ENCODE data around the gene CLCF1.

CLCF1 gene

DNA sequence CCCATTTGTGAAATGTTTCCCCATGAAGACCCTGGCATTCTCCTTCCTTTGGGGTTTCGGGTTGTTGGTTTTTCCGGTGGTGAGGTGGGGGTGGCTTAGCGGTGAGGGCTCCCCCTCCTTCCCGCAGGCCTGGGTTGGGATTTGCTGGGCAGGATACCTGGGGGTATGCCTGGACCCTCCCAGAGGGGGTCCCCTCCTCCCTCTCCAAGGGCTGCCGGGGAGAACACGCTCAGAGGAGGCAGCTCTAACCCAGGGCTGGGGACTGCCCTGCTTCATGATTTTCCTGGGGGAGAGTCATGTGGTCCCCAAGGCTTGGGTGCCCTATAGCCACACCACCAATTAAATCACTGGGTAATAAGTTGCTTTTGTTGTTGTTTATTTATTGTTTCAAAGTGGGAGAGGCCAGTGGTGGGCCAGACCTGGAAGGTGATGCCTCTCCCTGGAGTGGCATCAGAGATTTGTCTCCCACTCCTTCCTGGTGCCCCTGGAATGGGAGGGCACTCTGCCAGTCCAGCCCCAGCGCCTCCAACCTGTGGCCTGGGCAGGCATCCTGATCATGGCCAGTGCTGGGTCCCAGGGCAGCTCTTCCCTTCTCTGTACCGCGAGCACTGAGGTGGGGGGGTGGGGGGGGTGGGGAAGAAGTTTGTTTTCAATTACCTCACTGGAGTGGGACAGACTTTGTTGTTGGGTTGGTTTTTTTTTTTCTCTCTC is 1.3 kb upstream of the CLCF1 start:
- DNase-seq (ENCODE audit: low spot score) = no peak

DNA sequence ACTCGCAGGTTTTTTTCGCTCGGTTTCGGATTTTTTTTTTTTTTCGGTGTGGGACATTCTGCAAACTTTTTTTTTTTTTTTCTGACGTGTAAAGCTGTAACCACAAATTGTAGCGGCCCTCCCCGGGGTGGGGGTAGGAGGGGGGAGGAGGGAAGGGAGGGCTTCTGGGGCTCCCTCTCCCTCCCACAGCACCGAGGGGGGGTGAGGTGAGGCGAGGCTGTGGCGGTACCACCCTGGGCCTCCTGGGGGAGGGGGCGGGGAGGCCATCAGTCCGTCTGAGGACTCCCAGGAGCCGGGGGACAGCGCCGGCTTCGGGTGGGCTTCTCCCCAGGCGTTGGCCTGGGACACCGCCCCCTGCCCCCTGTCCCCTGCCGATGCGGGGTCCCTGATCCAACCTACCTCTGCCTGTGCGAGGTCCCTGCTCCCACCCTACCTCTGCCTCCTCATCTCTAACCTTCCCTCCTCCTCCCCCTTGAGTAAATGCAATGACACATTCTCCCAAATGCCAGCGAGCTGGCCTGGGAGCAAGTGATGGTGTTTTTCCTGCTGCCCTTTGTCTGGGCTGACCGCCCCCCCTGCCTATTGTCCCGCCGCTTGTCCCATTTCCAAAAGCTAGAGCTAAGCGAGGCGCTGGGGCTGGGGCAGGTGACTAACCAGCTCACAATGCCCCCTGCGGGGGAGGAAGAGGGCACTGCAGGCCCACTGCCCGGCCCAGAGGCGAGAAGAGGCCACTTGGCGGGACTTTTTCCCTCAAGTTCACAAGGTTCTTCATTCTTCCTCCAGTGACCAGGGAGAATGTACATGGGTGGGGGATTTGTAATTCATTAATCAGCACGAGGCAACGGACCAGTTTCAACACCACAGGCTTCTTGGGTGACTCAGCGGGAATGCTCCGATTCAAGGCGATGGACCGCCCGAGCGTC is 511 bp upstream of the CLCF1 start:
- peak; percentile 88 for DNase-seq (ENCODE audit: low spot score)

DNA sequence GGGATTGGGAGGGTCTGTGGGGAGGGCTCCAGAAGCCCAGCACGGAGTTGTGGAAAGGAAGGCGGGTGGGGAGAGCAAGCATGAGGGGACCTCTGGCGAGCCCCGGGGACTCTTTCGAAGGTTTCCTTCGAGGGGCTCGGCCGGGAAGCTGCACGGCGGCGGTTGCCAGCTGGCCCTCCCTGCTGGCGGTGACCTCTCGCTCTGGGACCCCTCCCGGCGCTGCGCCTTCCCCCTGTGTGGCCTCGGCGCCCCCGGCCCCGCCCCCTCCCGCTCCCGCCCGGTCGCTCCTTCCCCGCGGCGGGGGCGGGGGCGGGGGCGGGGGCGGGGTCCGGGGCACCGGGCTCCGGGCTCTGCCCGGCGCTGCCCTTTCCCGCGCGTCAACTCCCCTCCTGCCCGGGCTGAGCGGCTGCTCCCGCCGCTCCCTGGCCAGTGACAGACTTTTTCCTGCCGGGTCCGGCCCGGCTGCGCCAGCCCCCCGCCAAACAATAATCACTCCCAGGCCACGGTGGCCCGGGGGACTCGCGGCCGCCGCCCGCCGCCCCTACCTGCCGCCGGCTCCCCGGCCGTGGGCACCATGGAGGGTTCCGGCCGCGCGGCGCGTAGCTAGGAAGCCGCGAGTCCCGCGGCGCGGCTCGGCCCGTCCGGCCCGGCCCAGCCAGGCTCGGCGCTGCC is 941 bp downstream of the CLCF1 start:
- DNase-seq (ENCODE audit: low spot score) = peak; percentile 49

DNA sequence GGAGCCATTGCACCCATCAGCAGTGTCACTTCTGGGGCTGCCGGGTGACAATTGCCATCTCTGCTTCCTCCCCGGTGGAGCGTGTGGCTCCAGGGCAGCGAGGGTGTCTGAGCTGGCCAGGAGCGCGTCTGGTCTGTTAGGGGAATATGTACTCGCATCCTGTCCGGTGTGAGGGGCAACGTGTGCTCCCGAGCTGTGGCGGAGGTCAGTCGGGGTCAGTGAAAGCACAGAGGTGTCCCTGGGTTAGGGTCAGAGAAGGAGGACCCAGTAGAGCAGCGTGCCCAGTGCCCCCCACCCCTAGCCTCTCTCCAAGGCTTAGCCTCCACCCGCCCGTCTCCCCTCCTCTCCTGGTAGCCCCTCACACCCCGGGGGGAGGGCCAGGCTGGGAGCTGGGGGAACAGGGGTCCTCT is 1.5 kb downstream of the CLCF1 start:
- no peak for DNase-seq (ENCODE audit: low spot score)

DNA sequence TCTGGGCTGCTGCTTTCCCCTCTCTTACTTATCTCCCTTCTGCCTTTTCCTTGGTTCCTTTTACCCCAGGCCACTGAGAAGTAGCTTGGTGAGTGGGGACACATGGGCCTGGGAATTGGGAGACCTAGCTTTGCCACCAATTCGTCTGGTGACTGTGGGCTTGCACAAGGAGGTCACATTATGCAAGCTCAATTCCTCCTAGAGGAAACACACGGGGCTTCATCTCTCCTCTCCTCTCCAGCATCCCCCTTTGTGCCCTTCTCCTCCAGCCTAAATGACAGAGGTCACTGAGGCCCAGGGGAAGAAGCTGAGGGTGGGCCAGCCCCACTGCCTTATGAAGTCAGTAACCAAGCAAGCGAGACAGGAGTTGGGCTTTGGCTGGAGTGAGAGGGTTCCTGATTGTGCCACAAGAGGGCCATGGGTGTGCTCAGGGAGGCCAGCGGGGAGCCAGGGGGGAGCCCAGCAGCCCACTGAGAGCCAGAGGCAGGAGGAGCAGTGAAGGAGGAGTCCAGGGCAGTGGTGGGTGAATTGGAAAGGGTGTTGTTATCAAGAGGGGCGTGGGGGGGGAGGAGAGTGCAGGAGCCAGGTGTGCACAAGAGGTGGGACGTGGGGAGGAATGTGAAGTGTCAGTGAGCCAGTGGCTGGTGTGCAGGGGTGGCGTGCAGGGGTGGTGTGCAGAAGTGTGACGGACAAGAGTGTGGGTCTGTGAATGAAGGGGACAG is 2.0 kb downstream of the CLCF1 start:
- peak; percentile 74 for DNase-seq (ENCODE audit: low spot score)

DNA sequence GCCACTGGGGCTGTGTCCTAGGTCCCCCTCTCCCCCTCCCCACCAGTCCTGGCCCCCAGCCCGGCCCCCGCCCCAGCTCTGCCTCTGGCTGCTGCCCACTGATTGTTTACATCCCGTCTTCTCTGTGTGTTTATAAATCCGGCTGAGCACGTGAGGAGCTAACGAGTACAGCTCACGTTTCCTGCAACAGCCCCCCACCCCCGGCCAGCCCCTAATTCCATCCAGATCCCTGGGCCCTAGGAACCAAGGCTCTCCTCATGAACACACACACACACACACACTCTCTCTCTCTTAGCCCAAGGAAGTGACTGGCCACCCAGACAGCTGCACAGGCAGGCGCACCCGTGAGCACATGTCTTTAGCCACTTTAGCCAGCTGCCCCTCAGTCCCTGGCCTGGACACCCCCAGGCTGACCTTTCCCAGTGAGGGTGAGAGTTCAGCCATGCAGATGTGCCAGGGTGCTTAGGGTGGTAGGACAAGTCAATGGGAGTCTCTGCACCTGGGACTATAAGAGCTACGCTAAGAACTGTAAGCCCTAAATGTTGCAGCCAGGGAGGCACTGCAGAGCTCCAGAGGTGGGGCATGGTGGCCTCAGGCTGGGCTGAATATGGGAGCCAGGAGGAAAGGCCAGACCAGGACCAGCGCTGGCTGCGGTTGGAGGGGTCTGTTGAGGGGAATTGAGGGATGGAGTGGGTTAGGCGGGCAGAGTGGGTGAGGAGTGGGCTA is 2.9 kb downstream of the CLCF1 start:
- peak; percentile 64 for DNase-seq (ENCODE audit: low spot score)

DNA sequence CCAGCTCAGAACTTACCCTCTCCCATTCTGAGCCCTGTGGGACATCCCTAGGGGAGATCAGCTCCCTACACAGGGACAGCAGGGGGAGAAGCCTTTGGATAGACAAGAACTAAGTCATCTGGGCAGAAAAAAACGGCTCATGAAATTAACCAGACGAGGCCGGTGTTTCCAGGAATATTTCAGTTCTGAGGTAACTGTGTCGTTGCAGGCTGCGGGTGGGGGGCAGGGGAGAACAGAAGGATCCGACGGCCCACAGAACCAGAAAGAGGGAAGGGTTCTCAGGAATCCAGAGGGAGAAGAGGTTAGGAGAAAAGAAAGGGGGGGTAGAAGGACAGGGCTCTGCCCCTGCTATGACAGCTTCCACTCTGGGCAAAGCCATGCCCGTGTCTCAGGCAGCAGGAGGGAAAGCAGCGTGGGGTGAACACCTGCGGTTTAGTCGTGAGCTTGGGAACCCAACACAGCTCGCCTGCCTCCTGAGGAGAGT is 3.6 kb downstream of the CLCF1 start:
- DNase-seq (ENCODE audit: low spot score) = peak; percentile 44

DNA sequence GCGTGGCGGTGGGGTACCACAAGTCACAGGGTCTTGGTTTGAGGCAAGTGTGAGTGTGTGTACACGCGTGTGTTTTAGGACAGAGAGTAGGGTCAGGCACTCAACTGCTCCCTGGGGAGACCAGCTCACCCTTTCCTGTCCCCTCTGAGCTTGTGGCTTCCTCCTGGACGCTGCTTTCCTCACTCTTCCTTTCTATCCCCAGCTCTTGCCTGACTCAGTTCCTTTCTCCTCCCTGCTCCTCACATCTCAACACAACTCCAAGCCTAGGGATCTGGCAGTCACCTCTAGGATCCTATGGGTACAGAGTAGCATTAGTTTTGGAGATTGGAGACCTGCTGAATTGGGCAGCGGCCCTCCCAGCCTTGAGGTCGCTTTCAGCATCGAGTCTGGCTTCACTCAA is 4.1 kb downstream of the CLCF1 start:
- no peak for DNase-seq (ENCODE audit: low spot score)

DNA sequence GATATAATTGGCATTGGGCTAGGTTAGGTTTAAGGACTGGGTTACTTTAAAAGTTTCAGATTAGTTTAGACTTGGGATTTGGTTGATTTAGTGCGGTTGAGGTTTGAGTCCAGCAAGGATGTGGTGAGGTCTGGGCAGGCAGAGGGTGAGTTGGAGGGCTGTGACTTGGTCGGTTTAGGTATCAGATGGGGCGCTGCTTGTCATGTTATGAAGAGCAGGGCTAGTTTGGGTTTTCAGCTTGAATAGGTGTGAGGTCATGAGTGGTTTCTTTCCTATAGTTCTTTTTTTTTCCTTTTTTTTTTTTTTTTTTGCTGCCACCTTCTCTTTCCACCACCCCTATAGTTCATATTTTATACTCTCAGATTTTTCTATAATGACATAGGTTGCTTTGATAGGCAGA is 4.8 kb downstream of the CLCF1 start:
- DNase-seq (ENCODE audit: low spot score) = no peak

DNA sequence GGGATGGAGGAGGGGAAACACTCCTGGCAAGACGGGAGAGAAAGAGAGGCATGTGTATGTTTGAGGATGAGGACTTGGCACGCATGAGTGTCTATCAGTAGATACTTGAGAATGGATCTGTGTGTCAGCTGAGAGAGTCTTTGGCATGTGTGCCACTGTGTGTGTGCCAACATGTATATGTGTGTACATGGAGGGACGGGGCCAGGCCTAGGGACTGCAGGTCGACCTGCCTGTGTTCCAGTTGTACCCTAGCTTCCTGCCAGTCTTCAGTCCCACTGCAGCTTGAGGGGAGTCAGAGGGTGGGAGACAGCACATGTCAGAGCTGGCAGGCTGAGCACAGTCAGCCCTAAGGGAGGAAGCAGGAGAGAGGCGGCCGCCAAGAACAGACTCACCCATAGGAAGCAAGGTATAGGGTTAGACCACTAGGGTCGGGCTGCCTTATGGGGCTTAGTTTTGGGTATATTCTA is 5.6 kb downstream of the CLCF1 start:
- no peak for DNase-seq (ENCODE audit: low spot score)

DNA sequence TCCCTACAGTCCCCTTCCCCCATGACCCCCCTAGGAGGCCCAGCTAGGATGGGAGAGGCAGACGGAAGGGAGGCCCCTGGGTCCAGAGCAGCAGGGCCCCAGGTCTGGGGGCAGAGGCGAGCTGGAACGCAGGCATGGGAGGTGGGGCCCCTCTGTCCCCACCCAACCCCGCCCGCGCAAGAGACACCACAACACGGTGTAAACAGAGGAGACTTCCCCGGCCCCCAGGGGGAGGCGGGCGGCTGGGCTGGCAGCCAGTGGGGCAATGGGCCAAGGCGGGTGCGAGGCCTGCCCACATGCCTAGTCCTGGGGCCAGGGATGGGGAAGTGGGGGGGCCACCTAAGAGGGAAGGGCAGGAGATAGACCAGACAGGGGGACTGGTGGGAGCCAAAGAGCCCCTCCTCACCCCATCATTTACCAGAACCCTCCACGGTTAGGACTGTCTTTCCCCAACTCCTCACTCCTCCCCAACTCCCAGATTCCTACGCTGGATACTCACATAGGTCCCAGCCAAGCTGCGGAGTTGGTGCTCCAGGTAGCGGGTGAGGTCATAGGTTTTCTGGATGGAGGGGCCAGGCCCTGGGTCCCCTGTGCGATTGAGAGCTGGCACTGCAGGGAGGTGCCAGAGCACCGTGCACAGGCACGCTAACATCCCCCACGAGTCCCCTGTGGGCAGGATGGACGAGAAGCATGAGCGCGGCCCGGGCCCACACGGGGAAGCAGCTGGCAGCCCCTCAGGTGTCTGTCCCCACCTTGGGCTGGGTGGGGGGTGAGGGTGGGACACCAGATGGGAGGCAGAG is 6.2 kb downstream of the CLCF1 start:
- no peak for DNase-seq (ENCODE audit: low spot score)

DNA sequence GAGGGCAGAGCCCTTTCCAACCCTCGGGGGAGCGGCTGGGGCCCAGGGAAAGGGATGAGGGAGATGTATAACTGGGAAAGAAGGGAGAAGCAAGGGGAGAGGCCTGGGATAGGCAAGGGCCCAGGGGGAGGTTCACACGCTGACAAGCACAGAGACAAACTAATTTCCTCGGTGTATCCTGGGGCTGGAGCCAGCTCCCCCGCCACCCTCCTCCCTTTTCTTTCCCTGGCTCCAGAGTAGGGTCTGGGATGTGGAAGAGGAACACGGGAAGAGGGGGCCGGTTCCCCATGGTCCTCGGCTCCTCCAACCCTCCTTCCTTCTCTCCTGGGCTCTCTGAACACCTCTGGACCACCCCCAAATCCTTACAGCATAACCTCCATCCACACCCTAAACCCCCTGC is 6.9 kb downstream of the CLCF1 start:
- no peak for DNase-seq (ENCODE audit: low spot score)

DNA sequence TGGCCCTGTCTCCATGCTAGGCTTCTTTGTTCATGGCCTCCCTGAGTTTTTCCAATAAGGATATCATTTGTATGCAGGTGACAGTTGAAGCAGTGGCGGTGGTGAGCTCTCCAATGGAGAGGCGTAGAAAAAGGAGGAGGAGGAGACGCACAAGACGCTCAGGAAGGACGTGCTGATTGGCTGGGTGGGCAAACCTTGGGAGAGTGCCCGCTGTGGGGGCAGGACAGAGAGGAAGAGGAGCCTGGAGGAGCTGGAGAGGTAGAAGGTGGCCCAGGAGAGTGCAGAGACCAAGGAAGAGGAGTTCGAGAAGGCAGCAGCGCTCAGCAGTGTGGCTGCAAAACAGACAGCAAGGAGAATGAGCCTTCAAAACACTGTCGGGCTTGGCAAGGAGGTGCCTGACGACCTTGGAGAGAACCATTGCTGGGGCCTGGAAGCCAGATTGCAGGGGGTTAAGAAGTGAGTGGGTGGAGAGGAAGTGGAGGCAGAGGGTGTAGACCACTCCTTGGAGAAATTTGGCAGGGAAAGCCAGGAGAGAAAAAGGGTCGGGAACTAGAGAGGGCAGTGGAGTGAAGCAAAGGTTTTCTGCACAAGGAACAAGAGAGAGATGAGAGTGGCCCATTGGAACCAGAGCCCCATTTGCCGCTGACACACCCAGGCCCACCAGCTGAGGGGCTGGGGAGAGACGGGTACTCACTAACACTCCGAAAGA is 7.5 kb downstream of the CLCF1 start:
- DNase-seq (ENCODE audit: low spot score) = no peak

DNA sequence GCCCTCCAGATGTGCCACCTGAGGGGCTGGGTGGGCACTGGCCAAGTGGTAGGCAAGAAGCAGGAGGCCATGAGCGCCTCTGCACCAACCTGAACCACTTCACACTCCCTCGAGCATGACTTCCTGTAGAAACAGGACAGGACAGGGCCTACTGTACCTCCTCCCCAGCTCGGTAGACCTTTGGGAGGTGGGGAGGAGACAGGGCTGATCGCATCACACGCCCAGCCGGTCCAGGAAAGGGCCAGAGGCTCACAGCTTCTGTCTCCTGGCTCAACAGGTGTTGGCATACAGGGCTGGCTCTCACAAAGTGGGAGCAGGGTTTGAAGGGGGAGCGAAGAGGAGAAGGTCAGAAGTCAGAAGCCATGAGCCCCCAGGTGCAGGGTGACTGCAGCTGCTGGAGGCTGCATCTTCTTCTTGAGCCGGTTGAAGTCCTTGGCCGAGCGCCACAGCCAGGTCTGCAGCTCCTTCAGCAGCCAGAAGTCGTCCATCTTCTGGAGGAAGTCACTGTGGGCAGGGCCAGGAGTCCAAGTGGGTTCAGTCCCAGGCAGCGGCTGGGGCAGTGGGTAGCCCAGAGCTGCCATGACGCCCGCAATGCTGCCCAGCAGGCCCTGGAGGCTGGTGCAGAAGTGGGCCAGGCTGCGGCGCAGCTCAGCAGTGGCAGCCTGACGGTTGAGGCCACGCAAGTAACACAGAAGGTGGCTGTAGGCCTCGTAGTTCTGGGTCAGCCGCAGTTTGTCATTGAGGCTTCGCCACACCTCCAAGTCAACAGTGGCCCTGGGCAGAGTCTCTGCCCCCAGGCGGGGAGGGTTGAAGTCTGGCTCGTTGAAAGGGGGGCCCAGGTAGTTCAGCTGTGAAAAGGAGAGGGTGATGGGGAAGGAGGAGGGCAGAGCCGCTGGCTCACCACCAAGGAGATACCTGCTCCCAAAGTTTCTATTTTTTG is 8.3 kb downstream of the CLCF1 start:
- DNase-seq (ENCODE audit: low spot score) = no peak

DNA sequence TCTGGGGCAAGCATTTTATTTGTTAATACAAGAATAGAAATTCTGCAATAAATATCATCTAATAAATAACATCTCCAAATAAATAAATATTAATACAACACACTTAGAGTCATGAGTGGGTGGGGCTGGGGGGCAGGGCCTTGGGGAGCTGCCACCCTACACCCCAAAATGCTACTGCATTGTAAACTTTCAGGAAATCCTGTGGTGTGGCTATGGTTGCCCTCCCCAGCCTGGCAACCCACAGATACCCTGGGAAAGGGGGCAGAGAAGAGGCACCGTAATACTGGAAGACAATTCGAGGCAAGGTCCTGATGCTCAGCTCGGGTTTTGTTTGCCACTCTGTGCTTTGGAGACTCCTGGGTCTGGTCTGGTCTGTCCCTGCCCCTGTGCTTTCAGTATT is 9.2 kb downstream of the CLCF1 start:
- DNase-seq (ENCODE audit: low spot score) = no peak

DNA sequence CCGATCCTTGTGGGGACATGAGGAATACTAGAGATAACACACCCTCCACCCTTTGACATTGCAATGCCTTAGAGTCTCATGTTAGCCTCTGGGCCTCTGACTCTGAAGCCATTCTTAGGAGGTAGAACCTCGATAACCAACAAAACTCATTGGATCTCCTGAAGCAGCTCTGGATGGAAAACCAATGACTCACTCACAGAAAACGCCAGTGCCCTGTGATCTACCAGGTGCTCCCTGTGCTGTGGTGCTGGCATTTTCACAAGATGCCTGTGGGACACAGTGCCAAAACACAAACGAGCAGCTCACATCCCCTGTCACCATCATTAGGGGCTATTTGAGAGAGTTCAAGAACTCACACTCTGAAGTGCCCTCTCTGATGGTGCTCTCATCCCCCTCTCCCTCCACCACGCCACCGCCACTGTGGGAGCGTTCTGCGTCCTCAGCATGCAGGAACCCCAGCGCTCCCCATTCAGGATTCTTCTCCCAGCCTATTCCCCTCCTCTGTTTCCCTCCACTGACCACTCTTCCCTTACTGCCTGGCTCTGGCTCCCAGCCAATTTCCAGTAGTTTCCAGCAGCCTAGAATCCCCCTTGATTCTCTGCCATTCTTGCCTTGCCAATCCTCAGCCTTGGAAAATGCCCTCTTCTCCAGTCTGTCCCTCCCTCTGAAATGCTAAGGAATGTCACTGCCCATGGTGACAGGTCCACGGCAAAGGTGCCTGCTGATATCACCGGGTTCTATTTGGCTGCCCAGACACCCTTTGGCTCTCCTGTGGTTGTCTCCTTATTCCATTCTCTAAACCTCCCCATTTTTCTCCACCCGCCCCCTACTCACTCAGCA is 15.3 kb downstream of the CLCF1 start:
- peak; percentile 49 for DNase-seq (ENCODE audit: low spot score)

DNA sequence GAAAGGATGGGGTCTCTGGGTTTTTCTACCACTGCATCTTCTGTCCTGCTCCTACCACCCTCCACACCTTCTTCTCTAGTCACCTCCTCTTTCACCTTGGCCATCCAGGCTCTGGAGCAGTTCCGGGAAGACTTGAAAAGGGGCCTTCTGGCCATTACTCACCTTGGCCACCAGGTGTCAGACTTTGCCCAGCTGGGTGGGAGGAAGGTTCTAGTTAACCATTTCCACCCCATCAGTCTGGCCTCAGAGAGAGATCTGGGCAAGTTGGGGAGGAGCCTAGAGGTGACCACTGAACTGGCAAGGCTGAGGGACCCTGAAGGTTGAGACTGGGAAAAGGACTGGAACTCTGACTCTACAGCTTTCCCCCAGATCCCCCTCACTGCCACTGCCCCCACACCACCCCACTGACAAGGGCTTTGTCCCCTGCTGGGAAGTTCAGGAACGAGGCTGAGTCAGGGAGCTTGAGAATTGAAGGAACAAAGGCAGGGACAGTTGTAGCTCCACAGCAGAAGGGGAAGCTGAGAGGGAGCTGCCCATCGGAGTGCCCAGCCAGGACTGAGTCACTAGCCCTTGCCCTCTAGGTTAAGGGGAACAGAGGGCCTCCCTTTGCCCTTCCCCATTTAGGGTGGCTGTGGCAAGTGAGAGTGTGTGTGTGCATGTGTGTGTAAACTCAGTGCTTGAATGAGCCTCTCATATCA is 16.4 kb downstream of the CLCF1 start:
- peak; percentile 76 for DNase-seq (ENCODE audit: low spot score)
